Breast epithelium (tissue), 3 donors: ENCODE results near the gene TCFL5.

Source experiments
- POLR2A ChIP-seq: fragments of 450-650 bp; IDR thresholded peaks from one replicate; pipeline ENCODE4 v1.6.1; 2016; ENCODE audit warnings: antibody characterized with exemption, mild to moderate bottlenecking, moderate library complexity
- TF ChIP-seq, protein P1 (sequence below), 3 donors: fragments of 450-650 bp; IDR thresholded peaks; one replicate each; pipeline ENCODE4 v1.5.1; 2016 to 2017; ENCODE audit warnings: antibody characterized with exemption in 3 of 3, mild to moderate bottlenecking in 3 of 3, moderate library complexity in 3 of 3

DNA sequence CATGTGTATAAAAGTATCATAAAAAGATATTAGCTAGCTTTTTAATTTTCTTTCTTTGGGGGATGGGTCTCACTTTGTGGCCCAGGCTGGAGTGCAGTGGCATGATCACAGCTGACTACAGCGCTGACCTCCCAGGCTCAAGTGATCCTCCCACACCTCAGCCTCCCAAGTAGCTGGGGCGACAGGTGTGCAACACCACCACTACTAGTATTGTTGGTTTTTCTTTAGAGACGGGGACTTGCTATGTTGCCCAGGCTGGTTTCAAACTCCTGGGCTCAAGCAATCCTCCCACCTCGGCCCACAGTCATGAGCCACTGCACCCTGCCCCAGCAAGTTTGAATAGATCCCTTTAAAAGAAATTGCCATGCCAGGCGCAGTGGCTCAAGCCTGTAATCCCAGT is 6.5 kb downstream of the TCFL5 start:
- no peak for TF ChIP-seq POLR2A
- TF ChIP-seq, protein P1, sequence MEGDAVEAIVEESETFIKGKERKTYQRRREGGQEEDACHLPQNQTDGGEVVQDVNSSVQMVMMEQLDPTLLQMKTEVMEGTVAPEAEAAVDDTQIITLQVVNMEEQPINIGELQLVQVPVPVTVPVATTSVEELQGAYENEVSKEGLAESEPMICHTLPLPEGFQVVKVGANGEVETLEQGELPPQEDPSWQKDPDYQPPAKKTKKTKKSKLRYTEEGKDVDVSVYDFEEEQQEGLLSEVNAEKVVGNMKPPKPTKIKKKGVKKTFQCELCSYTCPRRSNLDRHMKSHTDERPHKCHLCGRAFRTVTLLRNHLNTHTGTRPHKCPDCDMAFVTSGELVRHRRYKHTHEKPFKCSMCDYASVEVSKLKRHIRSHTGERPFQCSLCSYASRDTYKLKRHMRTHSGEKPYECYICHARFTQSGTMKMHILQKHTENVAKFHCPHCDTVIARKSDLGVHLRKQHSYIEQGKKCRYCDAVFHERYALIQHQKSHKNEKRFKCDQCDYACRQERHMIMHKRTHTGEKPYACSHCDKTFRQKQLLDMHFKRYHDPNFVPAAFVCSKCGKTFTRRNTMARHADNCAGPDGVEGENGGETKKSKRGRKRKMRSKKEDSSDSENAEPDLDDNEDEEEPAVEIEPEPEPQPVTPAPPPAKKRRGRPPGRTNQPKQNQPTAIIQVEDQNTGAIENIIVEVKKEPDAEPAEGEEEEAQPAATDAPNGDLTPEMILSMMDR (IDR thresholded peaks at IDR 0.05) = no peak
